ENCODE results near the gene CASD1.

CASD1 gene

DNA sequence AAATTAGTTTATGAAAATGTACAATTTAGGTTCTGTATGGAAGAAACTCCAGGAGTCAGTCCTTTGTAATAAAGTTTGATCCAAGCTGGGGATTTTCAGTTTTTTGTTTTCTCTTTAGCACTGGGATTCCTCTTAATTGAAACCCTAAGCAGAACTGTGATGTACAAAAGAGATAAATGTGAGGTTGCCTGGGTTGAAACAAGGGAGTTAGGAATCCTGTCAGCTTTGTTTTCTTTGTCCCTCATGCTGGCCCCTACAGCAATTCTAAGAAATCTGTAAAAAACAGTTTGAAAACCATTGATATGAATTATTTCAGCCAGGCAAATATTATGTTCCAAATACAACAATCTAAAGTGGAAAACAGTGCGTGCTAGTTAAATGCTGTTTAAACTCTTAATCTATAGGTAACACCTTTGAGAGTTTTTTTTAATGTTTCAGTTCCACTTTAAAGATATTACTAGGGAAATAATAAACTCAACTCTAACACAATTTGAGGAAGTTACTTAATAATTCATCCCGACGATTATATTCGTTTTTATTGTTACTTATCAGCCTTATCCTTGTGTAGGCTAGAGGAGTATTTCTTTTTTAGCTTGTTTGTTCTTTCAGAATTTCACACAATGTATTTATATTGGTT lies 81.0 kb downstream of the CASD1 start:
- DNase-seq = no peak

DNA sequence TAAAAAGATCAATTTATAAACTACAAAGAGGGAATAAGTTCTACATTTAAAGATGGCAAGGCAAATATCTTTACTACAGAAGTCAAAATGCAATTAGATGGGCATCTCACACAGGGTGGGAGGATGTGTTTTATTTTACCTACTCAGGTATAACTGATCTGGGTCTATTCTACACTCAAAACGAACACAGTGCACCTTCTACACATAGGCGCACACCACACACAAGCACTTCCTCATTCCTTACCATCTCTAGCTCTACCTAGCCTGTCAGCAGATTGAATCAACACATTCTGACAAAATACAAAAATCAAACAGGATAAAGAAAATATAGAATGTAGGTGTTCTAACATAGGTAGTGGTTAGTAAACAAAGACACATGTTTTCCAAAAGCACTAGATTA lies 81.6 kb downstream of the CASD1 start:
- no peak for DNase-seq

DNA sequence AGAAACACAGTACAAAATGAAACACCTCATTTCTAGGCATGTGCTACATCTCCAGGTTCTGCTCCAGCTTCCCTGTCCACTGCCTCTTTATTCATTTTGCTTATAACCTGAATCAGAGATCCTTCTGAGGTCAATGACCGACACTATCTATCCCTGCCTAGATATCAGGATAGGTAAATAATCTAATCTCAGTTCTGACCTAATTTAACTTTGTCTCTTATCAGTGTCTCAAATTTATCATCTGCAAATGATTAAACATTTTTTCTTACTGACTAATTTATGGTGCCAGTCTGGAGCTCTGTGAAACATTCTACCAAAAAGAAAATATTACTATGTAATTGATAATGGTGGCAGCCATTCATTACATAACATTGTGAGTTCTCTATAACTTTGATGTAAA lies 85.3 kb downstream of the CASD1 start:
- no peak for DNase-seq

DNA sequence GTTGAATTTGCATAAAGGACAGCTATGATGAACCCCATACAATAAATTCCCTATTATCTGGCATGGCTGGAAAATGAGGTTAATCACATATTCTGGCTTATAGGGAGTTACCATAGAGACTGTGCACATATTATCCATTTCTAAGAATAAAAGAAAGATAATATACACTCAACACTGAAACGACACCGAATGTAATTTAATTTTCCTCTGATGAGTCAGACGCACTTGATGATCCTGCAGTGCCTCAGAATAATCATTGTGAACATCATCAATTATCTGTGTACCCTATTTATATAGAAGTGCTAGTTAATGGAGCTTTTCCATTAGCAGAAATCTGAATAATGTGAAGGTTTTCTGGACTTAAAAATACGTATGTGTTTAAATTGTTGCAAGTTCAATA lies 86.1 kb downstream of the CASD1 start:
- DNase-seq = no peak

DNA sequence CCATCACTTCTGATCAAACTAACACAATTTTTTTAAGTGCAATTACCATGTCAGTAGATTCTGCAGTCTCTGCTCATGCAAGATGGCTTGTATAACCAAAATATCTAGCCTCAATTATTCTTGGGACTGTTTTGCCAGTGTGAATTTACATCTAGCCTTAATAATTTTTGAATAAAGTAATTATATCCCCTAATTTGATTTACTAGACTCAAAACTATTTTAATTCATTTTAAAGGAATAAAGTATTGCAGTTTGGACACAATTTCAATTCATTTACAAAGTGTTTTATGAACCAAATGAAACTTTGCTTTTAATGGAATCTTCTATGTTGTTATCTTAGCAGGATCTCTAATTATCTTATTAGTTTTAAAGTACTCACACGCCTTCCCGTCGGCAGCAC lies 90.7 kb downstream of the CASD1 start:
- DNase-seq = no peak

DNA sequence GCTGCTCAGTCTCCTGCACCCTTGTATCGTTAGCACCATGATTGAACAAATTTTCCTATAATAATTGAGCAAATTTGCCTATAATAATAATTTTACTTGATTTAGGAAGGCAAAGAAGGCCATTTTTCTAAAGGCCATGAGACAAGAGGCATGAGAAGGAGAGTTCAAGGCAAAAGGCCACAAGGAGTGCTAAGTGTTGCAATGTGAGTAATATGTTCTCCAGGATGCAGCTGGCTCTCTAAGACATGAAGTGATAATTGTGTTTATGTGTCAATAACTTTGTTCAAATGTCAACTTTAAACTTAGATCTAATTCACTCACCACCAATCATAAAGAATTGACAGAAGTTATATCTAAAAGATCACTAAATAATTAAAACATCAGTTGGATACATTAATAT lies 92.6 kb downstream of the CASD1 start:
- no peak for DNase-seq

DNA sequence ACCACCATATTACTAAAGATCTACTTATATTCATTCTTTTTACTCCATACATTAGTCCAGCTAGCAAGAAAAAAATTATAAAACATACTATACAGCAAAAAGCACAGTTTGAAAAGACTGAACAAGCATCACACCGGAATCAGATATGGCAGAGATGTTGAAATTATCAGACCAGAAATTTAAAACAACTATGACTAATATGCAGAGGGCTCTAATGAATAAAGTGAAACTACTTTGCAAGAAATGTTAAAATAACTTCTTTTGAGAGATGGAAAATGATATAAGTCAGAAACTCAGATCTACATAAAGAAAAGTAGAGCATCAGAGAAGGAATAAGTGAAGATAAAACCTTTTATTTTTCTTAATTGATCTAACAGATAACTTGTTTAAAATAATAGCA lies 95.4 kb downstream of the CASD1 start:
- DNase-seq = no peak
